Activated B cell treated with CpG ODN at 0.5 μM for 24 hours (primary cell): Measurements from ENCODE around the gene RRBP1. TPM values are rescaled to one million over a fixed set of nuclear protein-coding genes. Genes with fewer than 3 reads are reported as not detected.

ENCODE experiments used
- ATAC-seq: fragments of 200-7000 bp; cut with Tn5 transposase; one replicate; pipeline ENCODE4 v1.10.0; 2021; ENCODE audit warnings: low read depth, mild to moderate bottlenecking, moderate library complexity
- CTCF ChIA-PET: fragments of 350-600 bp; sonication (Branson Sonifier 250); formaldehyde crosslinking; loops from one replicate; lab custom pipeline; 2021; ENCODE audit warnings: antibody characterized with exemption; lab: Charles Lee
- POLR2A ChIA-PET: fragments of 350-600 bp; sonication (Branson Sonifier 250); formaldehyde crosslinking; loops from one replicate; lab custom pipeline; 2021; ENCODE audit warnings: antibody characterized with exemption; lab: Charles Lee
- DNase-seq: peaks from one replicate; pipeline ENCODE4 v3.0.0; 2022
- H3K27ac Mint-ChIP-seq: one replicate; pipeline ENCODE4 v1.8.0; 2020; ENCODE audit warnings: mixed read lengths
- H3K27me3 Mint-ChIP-seq: one replicate; pipeline ENCODE4 v1.8.0; 2021; ENCODE audit warnings: mixed read lengths
- H3K36me3 Mint-ChIP-seq: one replicate; pipeline ENCODE4 v1.8.0; 2021; ENCODE audit warnings: low read depth, mixed read lengths
- H3K4me1 Mint-ChIP-seq: one replicate; pipeline ENCODE4 v1.8.0; 2021; ENCODE audit warnings: mixed read lengths
- H3K4me3 Mint-ChIP-seq: one replicate; pipeline ENCODE4 v1.8.0; 2020; ENCODE audit warnings: mild to moderate bottlenecking, mixed read lengths
- H3K9me3 Mint-ChIP-seq: one replicate; pipeline ENCODE4 v1.8.0; 2020; ENCODE audit warnings: mixed read lengths
- CTCF ChIP-seq: fragments of 200-600 bp; IDR thresholded peaks from one replicate; pipeline ENCODE4 v1.8.0; 2022; ENCODE audit warnings: antibody characterized with exemption, mild to moderate bottlenecking
- intact Hi-C: fragments of 100-400 bp; cut with micrococcal nuclease; formaldehyde crosslinking; loops from one replicate; pipeline ENCODE4 v1.15.1; 2024
- total RNA-seq: library from RNA; stranded (reverse); gene quantifications from 2 replicates; pipeline ENCODE4 v1.2.3, GENCODE V29; 2022

Gene RRBP1
- total RNA-seq, 1 donor from 2014 or later: 22.0 TPM

- no peaks in the 10 kb centered on the region for H3K27me3 Mint-ChIP-seq
- no peak for ATAC-seq
- TF ChIP-seq CTCF: no peak
- intact Hi-C loops: no loop called here
- no peaks in the 10 kb centered on the region for H3K9me3 Mint-ChIP-seq
- no peak for DNase-seq
- H3K27ac Mint-ChIP-seq: no peak overlapping the region
- peaks cover 9% of the 10 kb centered on the region for H3K4me1 Mint-ChIP-seq
- no peaks in the 10 kb centered on the region for H3K36me3 Mint-ChIP-seq
- ChIA-PET CTCF (no interaction called here), POLR2A (no interaction called here)
- H3K4me3 Mint-ChIP-seq: no peak overlapping the region
Observed at GRCh38 chr20:17671011-17671410, 11.0 kb downstream of the RRBP1 start.

GRCh38 chr20:17669306-17669931, 12.6 kb downstream of the RRBP1 start:
- no peak for ATAC-seq
- Mint-ChIP-seq H3K27ac (no peak overlapping the region), H3K9me3 (no peaks in the 10 kb centered on the region), H3K4me1 (peaks cover 9% of the 10 kb centered on the region), H3K4me3 (no peak overlapping the region), H3K36me3 (no peaks in the 10 kb centered on the region), H3K27me3 (no peaks in the 10 kb centered on the region)
- no peak for DNase-seq
- TF ChIP-seq CTCF: no peak
- ChIA-PET POLR2A (no interaction called here), CTCF (no interaction called here)
- intact Hi-C loops: no loop called here

- intact Hi-C loops: no loop called here
- Mint-ChIP-seq H3K9me3 (no peaks in the 10 kb centered on the region), H3K36me3 (no peaks in the 10 kb centered on the region), H3K4me3 (no peak overlapping the region), H3K4me1 (peaks cover 14% of the 10 kb centered on the region), H3K27me3 (no peaks in the 10 kb centered on the region), H3K27ac (no peak overlapping the region)
- ChIA-PET CTCF (interaction anchor here (0.7 kb wide), 1 partner anchor 18 kb away, joined by 3 read pairs; no protein-coding TSS in a partner anchor), POLR2A (no interaction called here)
- ATAC-seq: no peak
- no peak for TF ChIP-seq CTCF
- DNase-seq: no peak
Observed at GRCh38 chr20:17668432-17668831, 13.6 kb downstream of the RRBP1 start.

GRCh38 chr20:17667445-17667844, 14.6 kb downstream of the RRBP1 start:
- H3K4me1 Mint-ChIP-seq: peaks cover 16% of the 10 kb centered on the region
- ATAC-seq: no peak

GRCh38 chr20:17666481-17666880, 15.6 kb downstream of the RRBP1 start:
- TF ChIP-seq CTCF: no peak
- H3K4me1 Mint-ChIP-seq: peaks cover 24% of the 10 kb centered on the region
- ATAC-seq (no peak), DNase-seq (no peak)
- CTCF ChIA-PET: no interaction called here
- intact Hi-C loops: no loop called here
- POLR2A ChIA-PET: no interaction called here
- H3K27me3 Mint-ChIP-seq: no peaks in the 10 kb centered on the region
- H3K4me3 Mint-ChIP-seq: no peak overlapping the region
- no peaks in the 10 kb centered on the region for H3K9me3 Mint-ChIP-seq
- no peak overlapping the region for H3K27ac Mint-ChIP-seq
- H3K36me3 Mint-ChIP-seq: no peaks in the 10 kb centered on the region

More at GRCh38 chr20:17667445-17667844, 14.6 kb downstream of the RRBP1 start:
- H3K27me3 Mint-ChIP-seq: no peaks in the 10 kb centered on the region
- H3K27ac Mint-ChIP-seq: no peak overlapping the region
- intact Hi-C loops: no loop called here
- ChIA-PET CTCF (no interaction called here), POLR2A (no interaction called here)
- no peaks in the 10 kb centered on the region for H3K36me3 Mint-ChIP-seq
- no peak for TF ChIP-seq CTCF
- no peak for DNase-seq
- no peaks in the 10 kb centered on the region for H3K9me3 Mint-ChIP-seq
- H3K4me3 Mint-ChIP-seq: no peak overlapping the region
